Caco-2 (cell line): ENCODE data around the gene VGLL1. TPM values are rescaled to one million over a fixed set of nuclear protein-coding genes. Genes with fewer than 3 reads are reported as not detected.

Source experiments
- BruUV-seq: library from RNA; stranded (reverse); fragments of 400-500 nt; replicated peaks from 2 replicates; lab custom pipeline; 2021; lab: Mats Ljungman, UMichigan
- CTCF ChIA-PET: fragments of 300-600 bp; sonication (Branson Sonifier 250); formaldehyde crosslinking; loops from one replicate; lab custom pipeline; 2022; ENCODE audit warnings: antibody characterized with exemption; lab: Charles Lee
- POLR2A ChIA-PET: fragments of 300-600 bp; sonication (Branson Sonifier 250); formaldehyde crosslinking; loops from one replicate; lab custom pipeline; 2022; ENCODE audit warnings: antibody characterized with exemption; lab: Charles Lee
- DNase-seq, 2 experiments: peaks; one replicate each; pipeline versions ENCODE4 v3.0.0 to v3.0.0-alpha.2; 2020 to 2022
- H3K27me3 ChIP-seq: replicated peaks from 2 replicates; pipeline ENCODE4 v1.6.0; 2011; ENCODE audit warnings: low read length; ENCODE audit not compliant: control insufficient read depth, insufficient read depth
- H3K36me3 ChIP-seq: 2 replicates; pipeline ENCODE4 v1.5.1; 2011; ENCODE audit warnings: low read length; ENCODE audit not compliant: control insufficient read depth, insufficient read depth
- H3K4me1 ChIP-seq: fragments of 250-450 bp; sonication (Bioruptor Pico); 2 replicates; pipeline ENCODE4 v1.5.1; 2020; ENCODE audit warnings: mild to moderate bottlenecking
- H3K4me3 ChIP-seq: 2 replicates; pipeline ENCODE4 v1.5.1; 2011; ENCODE audit warnings: low read depth, mild to moderate bottlenecking, control low read depth, low read length
- H3K9me3 ChIP-seq: fragments of 250-450 bp; sonication (Bioruptor Pico); 2 replicates; pipeline ENCODE4 v1.5.1; 2020; ENCODE audit warnings: mild to moderate bottlenecking, moderate library complexity
- H3K27ac Mint-ChIP-seq: one replicate; pipeline ENCODE4 v1.8.0; 2022; ENCODE audit warnings: mixed read lengths; ENCODE audit not compliant: unreplicated experiment
- H3K27me3 Mint-ChIP-seq: one replicate; pipeline ENCODE4 v1.8.0; 2022; ENCODE audit warnings: mixed read lengths; ENCODE audit not compliant: insufficient read depth, unreplicated experiment
- H3K36me3 Mint-ChIP-seq: one replicate; pipeline ENCODE4 v1.8.0; 2022; ENCODE audit warnings: mild to moderate bottlenecking, mixed read lengths; ENCODE audit not compliant: insufficient read depth, unreplicated experiment
- H3K4me1 Mint-ChIP-seq: one replicate; pipeline ENCODE4 v1.8.0; 2022; ENCODE audit warnings: low read depth, mixed read lengths; ENCODE audit not compliant: unreplicated experiment
- H3K4me3 Mint-ChIP-seq: one replicate; pipeline ENCODE4 v1.8.0; 2022; ENCODE audit warnings: mild to moderate bottlenecking, moderate library complexity, mixed read lengths; ENCODE audit not compliant: unreplicated experiment
- H3K9me3 Mint-ChIP-seq: one replicate; pipeline ENCODE4 v1.8.0; 2022; ENCODE audit warnings: mixed read lengths; ENCODE audit not compliant: unreplicated experiment
- intact Hi-C: fragments of 100-400 bp; cut with micrococcal nuclease; formaldehyde crosslinking; loops from one replicate; pipeline ENCODE4 v1.10.0; 2022; ENCODE audit not compliant: unreplicated experiment
- total RNA-seq: library from RNA; stranded (reverse); gene quantifications from 2 replicates; pipeline ENCODE4 v1.2.3, GENCODE V29; 2022
- TF ChIP-seq, protein P1 (sequence below), 2 experiments: fragments of 200-600 bp in 1 of 2; IDR thresholded peaks; 1 replicate in 1 of 2; 2 replicates in 1 of 2; pipeline versions ENCODE4 v1.5.1 to v1.8.0; 2011 to 2022; ENCODE audit warnings: antibody characterized with exemption in 1 of 2, control low read depth in 1 of 2, inconsistent platforms in 1 of 2, low read depth in 1 of 2, low read length in 1 of 2, mild to moderate bottlenecking in 1 of 2, moderate library complexity in 1 of 2; ENCODE audit not compliant: insufficient read depth in 1 of 2, severe bottlenecking in 1 of 2, unreplicated experiment in 1 of 2

Gene VGLL1
- total RNA-seq, 1 experiment from 2014 or later = 49.5 TPM

DNA sequence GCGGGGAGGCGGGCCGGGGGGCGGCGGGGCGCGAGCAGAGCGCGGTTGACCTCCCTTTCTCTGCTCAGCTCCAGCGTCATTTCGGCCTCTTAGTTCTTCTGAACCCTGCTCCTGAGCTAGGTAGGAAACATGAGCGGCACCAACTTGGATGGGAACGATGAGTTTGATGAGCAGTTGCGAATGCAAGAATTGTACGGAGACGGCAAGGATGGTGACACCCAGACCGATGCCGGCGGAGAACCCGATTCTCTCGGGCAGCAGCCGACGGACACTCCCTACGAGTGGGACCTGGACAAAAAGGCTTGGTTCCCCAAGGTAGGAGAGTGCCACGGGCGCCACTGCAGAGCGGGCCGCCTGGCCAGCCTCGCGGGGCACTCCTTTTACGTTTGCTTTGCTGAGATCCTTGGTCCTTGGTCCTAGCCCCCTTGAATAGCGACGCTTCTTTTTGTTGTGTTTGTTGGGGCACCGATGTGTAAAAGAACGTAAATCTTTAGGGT, 34.4 kb upstream of the VGLL1 start, which contains the start of gene HTATSF1:
Gene HTATSF1, plus strand, starts transcription at position 37 of the 497 bp plus-strand sequence. Its CDS starts 93 bp downstream, at position 130.
- Mint-ChIP-seq H3K4me1 (no peaks in the 10 kb centered on the region), H3K27ac (peak within 1 kb of the TSS; percentile 83), H3K4me3 (peak within 1 kb of the TSS; percentile 81), H3K27me3 (no peaks in the 10 kb centered on the region), H3K9me3 (no peaks in the 10 kb centered on the region), H3K36me3 (peaks cover 6% of the 10 kb centered on the region)
- intact Hi-C loops = loop anchor here (2.0 to 5.0 kb wide), 3 partner anchors 35 to 247 kb away; partner anchors contain the start of genes MAP7D3 and VGLL1
- H3K27me3 ChIP-seq = no peaks in the 10 kb centered on the region
- CTCF ChIA-PET = no interaction called here
- POLR2A ChIA-PET = interaction anchor here (0.6 to 1.0 kb wide), 2 partner anchors 31 to 375 kb away, joined by 3 to 18 read pairs; no protein-coding TSS in a partner anchor
- BruUV-seq = TSS peak; percentile 33
- TF ChIP-seq, protein P1, sequence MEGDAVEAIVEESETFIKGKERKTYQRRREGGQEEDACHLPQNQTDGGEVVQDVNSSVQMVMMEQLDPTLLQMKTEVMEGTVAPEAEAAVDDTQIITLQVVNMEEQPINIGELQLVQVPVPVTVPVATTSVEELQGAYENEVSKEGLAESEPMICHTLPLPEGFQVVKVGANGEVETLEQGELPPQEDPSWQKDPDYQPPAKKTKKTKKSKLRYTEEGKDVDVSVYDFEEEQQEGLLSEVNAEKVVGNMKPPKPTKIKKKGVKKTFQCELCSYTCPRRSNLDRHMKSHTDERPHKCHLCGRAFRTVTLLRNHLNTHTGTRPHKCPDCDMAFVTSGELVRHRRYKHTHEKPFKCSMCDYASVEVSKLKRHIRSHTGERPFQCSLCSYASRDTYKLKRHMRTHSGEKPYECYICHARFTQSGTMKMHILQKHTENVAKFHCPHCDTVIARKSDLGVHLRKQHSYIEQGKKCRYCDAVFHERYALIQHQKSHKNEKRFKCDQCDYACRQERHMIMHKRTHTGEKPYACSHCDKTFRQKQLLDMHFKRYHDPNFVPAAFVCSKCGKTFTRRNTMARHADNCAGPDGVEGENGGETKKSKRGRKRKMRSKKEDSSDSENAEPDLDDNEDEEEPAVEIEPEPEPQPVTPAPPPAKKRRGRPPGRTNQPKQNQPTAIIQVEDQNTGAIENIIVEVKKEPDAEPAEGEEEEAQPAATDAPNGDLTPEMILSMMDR (IDR thresholded peaks at IDR 0.05; ENCODE audit: insufficient read depth in 1 of 2, low read depth in 1 of 2, low read length in 1 of 2, severe bottlenecking in 1 of 2, unreplicated experiment in 1 of 2) = no peak
- H3K4me3 ChIP-seq = peak within 1 kb of the TSS; percentile 82
- H3K4me1 ChIP-seq = no peaks in the 10 kb centered on the region
- H3K9me3 ChIP-seq = no peaks in the 10 kb centered on the region
- H3K36me3 ChIP-seq = no peaks in the 10 kb centered on the region
- DNase-seq = no peak

DNA sequence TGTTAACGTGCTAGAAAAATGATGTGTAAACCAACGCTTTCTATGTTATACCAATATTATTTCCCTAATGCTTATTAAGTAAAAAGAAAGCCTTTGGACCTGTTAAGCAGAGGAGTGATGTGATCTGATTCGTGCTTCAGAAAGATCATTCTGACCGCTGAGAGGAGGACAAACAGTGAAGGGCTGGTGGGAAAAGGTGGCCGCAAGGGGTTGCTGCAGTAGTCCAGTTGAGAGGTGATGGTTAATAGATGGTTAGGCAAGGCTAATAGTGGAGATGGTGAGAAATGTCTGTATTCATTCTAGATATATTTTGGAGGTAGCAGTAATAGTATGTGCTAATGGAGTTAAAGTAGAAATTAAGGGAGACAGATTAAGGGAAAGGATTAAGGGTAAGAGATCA, 12.9 kb upstream of the VGLL1 start:
- Histone ChIP-seq H3K4me1 (no peaks in the 10 kb centered on the region), H3K4me3 (no peak overlapping the region), H3K27me3 (no peaks in the 10 kb centered on the region), H3K36me3 (no peaks in the 10 kb centered on the region), H3K9me3 (no peaks in the 10 kb centered on the region)
- ChIA-PET CTCF (no interaction called here), POLR2A (no interaction called here)
- Mint-ChIP-seq H3K27me3 (peaks cover 4% of the 10 kb centered on the region), H3K27ac (no peak overlapping the region), H3K36me3 (no peaks in the 10 kb centered on the region), H3K4me3 (no peak overlapping the region), H3K9me3 (no peaks in the 10 kb centered on the region), H3K4me1 (no peaks in the 10 kb centered on the region)
- DNase-seq = no peak
- intact Hi-C loops = loop anchor here (1.0 to 10.0 kb wide), 2 partner anchors 58 to 176 kb away; no protein-coding TSS in a partner anchor
- TF ChIP-seq, protein P1 (IDR thresholded peaks at IDR 0.05; ENCODE audit: insufficient read depth in 1 of 2, low read depth in 1 of 2, low read length in 1 of 2, severe bottlenecking in 1 of 2, unreplicated experiment in 1 of 2) = peak in 1 of 2 experiments; percentile 16
- no TSS peak for BruUV-seq

DNA sequence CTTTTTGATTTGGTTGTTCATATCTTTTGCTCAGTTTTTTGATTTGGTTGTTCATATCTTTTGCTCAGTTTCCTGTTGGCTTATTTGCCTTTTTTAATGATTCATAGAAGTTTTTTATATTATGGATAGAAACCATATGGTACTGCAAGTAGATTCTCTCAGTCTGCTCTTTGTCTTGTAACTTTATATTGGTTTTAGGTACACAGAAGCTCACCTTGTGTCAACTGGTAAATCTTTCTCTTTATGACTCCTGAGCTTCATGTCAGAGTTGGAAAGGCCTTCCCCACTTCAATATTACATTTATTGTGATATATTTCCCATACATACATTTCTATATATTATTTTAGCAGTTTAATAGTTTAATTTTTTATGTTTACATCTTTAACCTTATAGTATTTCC, 8.2 kb upstream of the VGLL1 start:
- H3K9me3 Mint-ChIP-seq = peaks cover 11% of the 10 kb centered on the region
- no peaks in the 10 kb centered on the region for H3K27me3 ChIP-seq
- ChIA-PET POLR2A (no interaction called here), CTCF (no interaction called here)
- no TSS peak for BruUV-seq
- intact Hi-C loops = no loop called here
- no peak overlapping the region for H3K4me3 ChIP-seq
- no peak overlapping the region for H3K4me3 Mint-ChIP-seq
- TF ChIP-seq, protein P1 (IDR thresholded peaks at IDR 0.05; ENCODE audit: insufficient read depth in 1 of 2, low read depth in 1 of 2, low read length in 1 of 2, severe bottlenecking in 1 of 2, unreplicated experiment in 1 of 2) = no peak
- no peak for DNase-seq
- no peaks in the 10 kb centered on the region for H3K27me3 Mint-ChIP-seq
- H3K36me3 ChIP-seq = no peaks in the 10 kb centered on the region
- no peaks in the 10 kb centered on the region for H3K36me3 Mint-ChIP-seq
- H3K4me1 ChIP-seq = no peaks in the 10 kb centered on the region
- no peaks in the 10 kb centered on the region for H3K9me3 ChIP-seq
- H3K27ac Mint-ChIP-seq = no peak overlapping the region
- H3K4me1 Mint-ChIP-seq = peaks cover 6% of the 10 kb centered on the region
